ENCODE measurements around the gene GPR137. TPM values are rescaled to one million over a fixed set of nuclear protein-coding genes. Genes with fewer than 3 reads are reported as not detected.

GPR137 gene
- total and polyA plus RNA-seq, 9 of the 15 experiments (the other 6 are each of a cell fraction or from before 2014, with no cell fraction given) = 0.32 to 26.7 (median 10.7) TPM

DNA sequence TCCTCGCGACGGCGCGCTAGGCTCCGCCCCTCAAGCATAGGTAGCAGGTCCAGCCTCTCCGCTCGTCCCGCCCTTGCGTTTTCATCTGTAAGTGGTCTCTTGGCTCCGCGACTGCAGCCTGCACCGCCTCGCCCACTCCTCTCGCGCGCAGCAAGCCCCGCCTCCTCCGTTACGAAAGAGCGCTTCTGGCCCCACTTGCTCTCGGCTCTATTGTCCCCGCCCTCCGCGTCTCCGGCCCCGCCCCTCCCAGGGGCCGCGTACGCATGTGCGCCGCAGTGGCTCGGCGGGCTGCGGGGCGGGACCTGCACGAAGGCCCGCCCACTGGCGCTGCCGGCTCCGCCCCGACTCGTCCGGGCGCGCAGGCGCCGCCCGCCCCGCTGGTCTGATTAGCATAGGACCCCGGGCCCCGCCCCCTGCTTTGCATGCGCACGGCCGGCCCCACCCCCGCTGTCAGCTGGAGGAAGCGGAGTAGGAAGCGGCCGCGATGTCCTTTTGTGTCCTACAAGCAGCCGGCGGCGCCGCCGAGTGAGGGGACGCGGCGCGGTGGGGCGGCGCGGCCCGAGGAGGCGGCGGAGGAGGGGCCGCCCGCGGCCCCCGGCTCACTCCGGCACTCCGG is 19.5 kb downstream of the GPR137 start, which contains the start of gene ESRRA:
Gene ESRRA (plus strand): TSS at position 450 of the 616 bp plus-strand sequence. CDS start 1,656 bp downstream, outside the sequence.
- WGBS (ENCODE audit: insufficient coverage, low coverage, missing lambda C conversion rate) = 0% methylated on average over 32 of the region's 81 CpGs
- peak; percentile 46 for TF ChIP-seq GABPA (tag; conservative IDR thresholded peaks at IDR 0.05; ENCODE audit: low read depth)
- no peak for TF ChIP-seq NCOA2 (IDR thresholded peaks at IDR 0.05; ENCODE audit: partially characterized antibody in 2 of 2)
- no peak for TF ChIP-seq HDAC1 (IDR thresholded peaks at IDR 0.05)
- TF ChIP-seq MEF2D (tag; conservative IDR thresholded peaks at IDR 0.05; ENCODE audit: low read depth) = no peak
- no peak for TF ChIP-seq MAFK (IDR thresholded peaks at IDR 0.05; ENCODE audit: low read length)
- TF ChIP-seq STAT5A (IDR thresholded peaks at IDR 0.05; ENCODE audit: borderline replicate concordance, low read length) = no peak
- TF ChIP-seq, protein P1, sequence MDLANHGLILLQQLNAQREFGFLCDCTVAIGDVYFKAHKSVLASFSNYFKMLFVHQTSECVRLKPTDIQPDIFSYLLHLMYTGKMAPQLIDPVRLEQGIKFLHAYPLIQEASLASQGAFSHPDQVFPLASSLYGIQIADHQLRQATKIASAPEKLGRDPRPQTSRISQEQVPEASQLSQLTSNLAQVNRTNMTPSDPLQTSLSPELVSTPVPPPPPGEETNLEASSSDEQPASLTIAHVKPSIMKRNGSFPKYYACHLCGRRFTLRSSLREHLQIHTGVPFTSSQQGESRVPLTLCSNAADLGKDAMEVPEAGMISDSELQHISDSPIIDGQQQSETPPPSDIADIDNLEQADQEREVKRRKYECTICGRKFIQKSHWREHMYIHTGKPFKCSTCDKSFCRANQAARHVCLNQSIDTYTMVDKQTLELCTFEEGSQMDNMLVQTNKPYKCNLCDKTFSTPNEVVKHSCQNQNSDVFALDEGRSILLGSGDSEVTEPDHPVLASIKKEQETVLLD (IDR thresholded peaks at IDR 0.05) = no peak
- no peak for TF ChIP-seq KAT2B (IDR thresholded peaks at IDR 0.05; ENCODE audit: low read depth, low read length)
- TF ChIP-seq RHOXF2B (CRISPR knock-in tag; conservative IDR thresholded peaks at IDR 0.05) = no peak
- peak; percentile 88 for TF ChIP-seq CEBPB (tag; IDR thresholded peaks at IDR 0.05)
- peak; percentile 43 to 93 for TF ChIP-seq MAZ (CRISPR knock-in tag; conservative IDR thresholded peaks at IDR 0.05 in 1 of 2, IDR thresholded peaks at IDR 0.05 in 1 of 2)
- TF ChIP-seq, protein P2, sequence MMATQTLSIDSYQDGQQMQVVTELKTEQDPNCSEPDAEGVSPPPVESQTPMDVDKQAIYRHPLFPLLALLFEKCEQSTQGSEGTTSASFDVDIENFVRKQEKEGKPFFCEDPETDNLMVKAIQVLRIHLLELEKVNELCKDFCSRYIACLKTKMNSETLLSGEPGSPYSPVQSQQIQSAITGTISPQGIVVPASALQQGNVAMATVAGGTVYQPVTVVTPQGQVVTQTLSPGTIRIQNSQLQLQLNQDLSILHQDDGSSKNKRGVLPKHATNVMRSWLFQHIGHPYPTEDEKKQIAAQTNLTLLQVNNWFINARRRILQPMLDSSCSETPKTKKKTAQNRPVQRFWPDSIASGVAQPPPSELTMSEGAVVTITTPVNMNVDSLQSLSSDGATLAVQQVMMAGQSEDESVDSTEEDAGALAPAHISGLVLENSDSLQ (IDR thresholded peaks at IDR 0.05) = no peak
- no peak for TF ChIP-seq STAG1 (CRISPR knock-in tag; IDR thresholded peaks at IDR 0.05; ENCODE audit: borderline replicate concordance)
- TF ChIP-seq, protein P3, sequence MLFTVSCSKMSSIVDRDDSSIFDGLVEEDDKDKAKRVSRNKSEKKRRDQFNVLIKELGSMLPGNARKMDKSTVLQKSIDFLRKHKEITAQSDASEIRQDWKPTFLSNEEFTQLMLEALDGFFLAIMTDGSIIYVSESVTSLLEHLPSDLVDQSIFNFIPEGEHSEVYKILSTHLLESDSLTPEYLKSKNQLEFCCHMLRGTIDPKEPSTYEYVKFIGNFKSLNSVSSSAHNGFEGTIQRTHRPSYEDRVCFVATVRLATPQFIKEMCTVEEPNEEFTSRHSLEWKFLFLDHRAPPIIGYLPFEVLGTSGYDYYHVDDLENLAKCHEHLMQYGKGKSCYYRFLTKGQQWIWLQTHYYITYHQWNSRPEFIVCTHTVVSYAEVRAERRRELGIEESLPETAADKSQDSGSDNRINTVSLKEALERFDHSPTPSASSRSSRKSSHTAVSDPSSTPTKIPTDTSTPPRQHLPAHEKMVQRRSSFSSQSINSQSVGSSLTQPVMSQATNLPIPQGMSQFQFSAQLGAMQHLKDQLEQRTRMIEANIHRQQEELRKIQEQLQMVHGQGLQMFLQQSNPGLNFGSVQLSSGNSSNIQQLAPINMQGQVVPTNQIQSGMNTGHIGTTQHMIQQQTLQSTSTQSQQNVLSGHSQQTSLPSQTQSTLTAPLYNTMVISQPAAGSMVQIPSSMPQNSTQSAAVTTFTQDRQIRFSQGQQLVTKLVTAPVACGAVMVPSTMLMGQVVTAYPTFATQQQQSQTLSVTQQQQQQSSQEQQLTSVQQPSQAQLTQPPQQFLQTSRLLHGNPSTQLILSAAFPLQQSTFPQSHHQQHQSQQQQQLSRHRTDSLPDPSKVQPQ (CRISPR knock-in tag; IDR thresholded peaks at IDR 0.05; ENCODE audit: borderline replicate concordance) = no peak
- TF ChIP-seq ZSCAN32 (CRISPR knock-in tag; IDR thresholded peaks at IDR 0.05) = no peak
- no peak for TF ChIP-seq SMARCB1 (IDR thresholded peaks at IDR 0.05; ENCODE audit: insufficient read length, low read depth)

More for the DNA sequence above, 19.5 kb downstream of the GPR137 start, which contains the start of gene ESRRA:
- in situ Hi-C loops (cut with MboI) (no loop called here), intact Hi-C loops (cut with micrococcal nuclease) (loop anchor here (2.0 to 10.0 kb wide), 4 partner anchors 34 to 470 kb away; partner anchors contain the start of genes FKBP2, MARK2 and PPP1R14B)
- peak; percentile 83 for ATAC-seq
- ChIA-PET POLR2A (interaction anchor here (0.5 to 5.8 kb wide), 11 partner anchors 20 to 580 kb away, joined by 3 to 68 read pairs (median 4); partner anchors contain the start of genes BAD, FERMT3 and PPP1R14B), CTCF (ENCODE audit: low intra/inter-chr PET ratio) (interaction anchor here (1.4 kb wide), 1 partner anchor 101 kb away, joined by 10 read pairs; no protein-coding TSS in a partner anchor)
- peak within 1 kb of the TSS; percentile 100 for H3K27ac ChIP-seq (ENCODE audit: extremely low read depth, low read depth, low read length)
- H3K4me2 ChIP-seq (ENCODE audit: insufficient read depth, low read length) = peak within 1 kb of the TSS; percentile 100
- peaks cover 43% of the 10 kb centered on the region for H3K79me2 ChIP-seq (ENCODE audit: control insufficient read depth, insufficient read depth, low read length)
- no peaks in the 10 kb centered on the region for H3K9me3 ChIP-seq (replicated peaks; ENCODE audit: control insufficient read depth, insufficient read depth, low read depth, low read length)
- H3K9ac ChIP-seq (ENCODE audit: insufficient read depth in 1 of 2, low read depth in 2 of 2, low read length in 2 of 2) = peak within 1 kb of the TSS; percentile 98 to 100
- peaks cover 32 to 46% of the 10 kb centered on the region in 2 experiments for H3K4me1 ChIP-seq (replicated peaks in 1 of 2; ENCODE audit: control insufficient read depth in 2 of 2, insufficient read depth in 2 of 2, low read length in 2 of 2)
- H3K4me3 ChIP-seq = peak within 1 kb of the TSS; percentile 93
- DNase-seq (ENCODE audit: extremely low read depth in 1 of 4, low spot score in 3 of 4) = peak; percentile 95 to 99 (median 98)
- H3K36me3 ChIP-seq (ENCODE audit: control insufficient read depth, insufficient read depth, low read length) = peaks cover 25% of the 10 kb centered on the region; the same call in 2 of the 3 replicates
- no peaks in the 10 kb centered on the region; the same call in 1 of the 2 replicates for H4K20me1 ChIP-seq (replicated peaks; ENCODE audit: control insufficient read depth, insufficient read depth, low read length)
- H2AFZ ChIP-seq (ENCODE audit: low read depth, low read length) = peak within 1 kb of the TSS; percentile 93
- H3K27me3 ChIP-seq (ENCODE audit: control insufficient read depth in 2 of 2, insufficient read depth in 2 of 2, low read length in 2 of 2) = no peaks in the 10 kb centered on the region
- FAIRE-seq = peak; percentile 96
- BruUV-seq (replicated peaks) = no TSS peak
- peaks cover 5% of the 10 kb centered on the region for H3K9me1 ChIP-seq (ENCODE audit: control insufficient read depth, insufficient read depth, low read length)
